Adrenal gland (tissue), 12 donors: ENCODE results near the gene THAP9. TPM values are rescaled to one million over a fixed set of nuclear protein-coding genes. Genes with fewer than 3 reads are reported as not detected.

Source experiments
- DNase-seq, 7 donors: peaks; one replicate each; pipeline ENCODE4 v3.0.0-alpha.2; 2019 to 2020
- H3K27ac ChIP-seq, 5 donors: fragments of 200-600 bp; sonication (generic) in 4 of 5; 1 replicate in 3 of 5; 2 replicates in 2 of 5; pipeline versions ENCODE4 v1.5.1 to v1.8.0; 2016 to 2020; ENCODE audit warnings: mild to moderate bottlenecking in 1 of 5
- H3K27me3 ChIP-seq: fragments of 200-600 bp; 2 replicates; pipeline ENCODE4 v1.8.0; 2021
- H3K36me3 ChIP-seq, 2 donors: fragments of 200-600 bp; replicated peaks in 1 of 2; 1 replicate in 1 of 2; 2 replicates in 1 of 2; pipeline versions ENCODE4 v1.5.1 to v1.8.0; 2018 to 2022
- H3K4me1 ChIP-seq, 2 donors: fragments of 200-600 bp; replicated peaks in 1 of 2; 1 replicate in 1 of 2; 2 replicates in 1 of 2; pipeline versions ENCODE4 v1.5.1 to v1.8.0; 2018 to 2021
- H3K4me3 ChIP-seq, 4 donors: fragments of 200-600 bp; sonication (generic) in 3 of 4; one replicate each; pipeline ENCODE4 v1.5.1; 2016 to 2018
- H3K9me3 ChIP-seq, 3 donors: fragments of 200-600 bp; sonication (generic) in 1 of 3; replicated peaks in 1 of 3; 1 replicate in 2 of 3; 2 replicates in 1 of 3; pipeline versions ENCODE4 v1.5.1 to v1.8.0; 2016 to 2021
- POLR2A ChIP-seq, 2 donors: fragments of 450-650 bp; IDR thresholded peaks; one replicate each; pipeline ENCODE4 v1.6.1; 2017; ENCODE audit warnings: antibody characterized with exemption in 2 of 2, mild to moderate bottlenecking in 2 of 2, moderate library complexity in 1 of 2
- WGBS, 4 donors: extraction: QIAGEN DNeasy Blood & Tissue Kit in 2 of 4; methylation state at CpG; one replicate each; pipeline versions ENCODE4 v1.1.5 to v1.1.7; 2013 to 2017; 5-methylcytosine and 5-hydroxymethylcytosine counted together
- intact Hi-C, 2 donors: fragments of 100-400 bp; cut with DNase I; formaldehyde crosslinking; loops; one replicate each; pipeline versions ENCODE4 v1.14.1 to v1.15.0; 2022 to 2023
- polyA plus RNA-seq, 3 donors: library from polyadenylated mRNA; stranded (reverse); fragments of 200-250 nt in 2 of 3; fragments of 350-450 nt in 1 of 3; fragmentation: Illumina TruSeq in 1 of 3; extraction: RNeasy Lipid Tissue Mini Kit (QIAGEN cat#74804) in 1 of 3; gene quantifications; one replicate each; pipeline ENCODE4 v1.2.3, GENCODE V29; 2013 to 2014
- total RNA-seq, 9 donors: library from RNA; depleted of rRNA in 4 of 9; stranded (reverse); fragments of >200 nt in 4 of 9; fragments of 120-200 nt in 1 of 9; fragmentation: NEBNext Ultra II Directional in 1 of 9; extraction: Animal tissue kit (Norgen Biotek cat#: 25700) in 1 of 9; gene quantifications; one replicate each; pipeline versions ENCODE4 v1.1.0 to v1.2.4, GENCODE V29; 2013 to 2023
- TF ChIP-seq, protein P1 (sequence below), 6 experiments: fragments of 450-650 bp in 4 of 6; fragments of 200-600 bp in 2 of 6; sonication (generic) in 1 of 6; IDR thresholded peaks; 1 replicate in 5 of 6; 2 replicates in 1 of 6; pipeline versions ENCODE4 v1.5.1 to v1.8.0; 2016 to 2021; ENCODE audit warnings: antibody characterized with exemption in 6 of 6, mild to moderate bottlenecking in 2 of 6, moderate library complexity in 1 of 6
- donor health status: healthy with polysubstance abuse.
- donor health status: Bipolar disorder and iron deficiency.
- donor health status: DM: yes; HTN: yes; CAD: no.
- donor health status: DM: no; HTN: no; CAD: no.
- donor health status: DM: no; HTN: no; CAD: no.
- donor health status: DM: yes; HTN: yes; CAD: no.

The THAP9 gene
- total and polyA plus RNA-seq, 12 donors, result 2.2 to 12.3 (median 4.0) TPM

DNA sequence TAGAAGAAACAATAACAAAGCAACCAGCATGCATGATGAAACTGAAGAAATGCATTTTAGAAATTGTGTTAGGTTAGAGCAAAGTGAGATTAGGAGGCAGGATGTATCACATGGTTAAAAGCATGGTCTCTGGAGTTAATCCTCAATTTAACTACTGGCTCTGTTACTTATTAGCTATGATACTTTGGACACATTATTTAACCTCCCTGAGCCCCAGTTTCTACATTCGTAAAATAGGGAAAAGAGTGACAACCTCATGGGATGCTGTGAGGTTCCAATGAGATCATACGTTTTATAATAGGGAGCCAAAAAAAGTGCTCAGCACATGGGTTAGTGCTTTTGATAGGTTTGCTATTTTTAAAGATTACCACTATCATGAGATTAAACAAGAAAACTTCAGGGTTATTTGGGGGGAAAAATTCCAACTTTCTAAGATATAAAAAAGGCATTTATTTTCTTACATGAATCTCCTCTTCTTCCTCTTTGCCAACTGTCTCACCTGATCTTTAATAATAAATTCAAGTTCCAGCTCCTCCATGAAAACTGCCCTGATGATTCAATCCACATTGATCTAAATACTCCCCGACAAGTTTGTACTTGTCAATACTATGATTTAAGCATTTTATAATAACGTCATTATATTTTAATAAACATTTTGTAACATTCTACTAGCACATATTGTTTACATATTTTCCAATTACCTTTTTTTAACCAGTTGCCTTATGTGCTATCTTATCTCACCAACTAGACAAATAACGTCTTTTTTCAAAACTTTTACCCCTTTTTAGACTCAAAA is 14.2 kb upstream of the THAP9 start:
- Histone ChIP-seq H3K4me1 (peaks cover 0 to 48% of the 10 kb centered on the region in 2 donors), H3K27ac (peak overlapping the region in 1 of 5 donors; percentile 28), H3K4me3 (no peak overlapping the region), H3K9me3 (no peaks in the 10 kb centered on the region), H3K36me3 (no peaks in the 10 kb centered on the region), H3K27me3 (no peaks in the 10 kb centered on the region)
- no peak for TF ChIP-seq POLR2A (IDR thresholded peaks at IDR 0.05)
- TF ChIP-seq, protein P1, sequence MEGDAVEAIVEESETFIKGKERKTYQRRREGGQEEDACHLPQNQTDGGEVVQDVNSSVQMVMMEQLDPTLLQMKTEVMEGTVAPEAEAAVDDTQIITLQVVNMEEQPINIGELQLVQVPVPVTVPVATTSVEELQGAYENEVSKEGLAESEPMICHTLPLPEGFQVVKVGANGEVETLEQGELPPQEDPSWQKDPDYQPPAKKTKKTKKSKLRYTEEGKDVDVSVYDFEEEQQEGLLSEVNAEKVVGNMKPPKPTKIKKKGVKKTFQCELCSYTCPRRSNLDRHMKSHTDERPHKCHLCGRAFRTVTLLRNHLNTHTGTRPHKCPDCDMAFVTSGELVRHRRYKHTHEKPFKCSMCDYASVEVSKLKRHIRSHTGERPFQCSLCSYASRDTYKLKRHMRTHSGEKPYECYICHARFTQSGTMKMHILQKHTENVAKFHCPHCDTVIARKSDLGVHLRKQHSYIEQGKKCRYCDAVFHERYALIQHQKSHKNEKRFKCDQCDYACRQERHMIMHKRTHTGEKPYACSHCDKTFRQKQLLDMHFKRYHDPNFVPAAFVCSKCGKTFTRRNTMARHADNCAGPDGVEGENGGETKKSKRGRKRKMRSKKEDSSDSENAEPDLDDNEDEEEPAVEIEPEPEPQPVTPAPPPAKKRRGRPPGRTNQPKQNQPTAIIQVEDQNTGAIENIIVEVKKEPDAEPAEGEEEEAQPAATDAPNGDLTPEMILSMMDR (IDR thresholded peaks at IDR 0.05), result no peak
- intact Hi-C loops, result loop anchor here in 1 of 2 donors (10.0 kb wide), 1 partner anchor 62 kb away; no protein-coding TSS in a partner anchor
- no peak for DNase-seq
- WGBS, 4 donors, result 27 to 35% (median 30%) methylated on average over 5 of the region's 5 CpGs

DNA sequence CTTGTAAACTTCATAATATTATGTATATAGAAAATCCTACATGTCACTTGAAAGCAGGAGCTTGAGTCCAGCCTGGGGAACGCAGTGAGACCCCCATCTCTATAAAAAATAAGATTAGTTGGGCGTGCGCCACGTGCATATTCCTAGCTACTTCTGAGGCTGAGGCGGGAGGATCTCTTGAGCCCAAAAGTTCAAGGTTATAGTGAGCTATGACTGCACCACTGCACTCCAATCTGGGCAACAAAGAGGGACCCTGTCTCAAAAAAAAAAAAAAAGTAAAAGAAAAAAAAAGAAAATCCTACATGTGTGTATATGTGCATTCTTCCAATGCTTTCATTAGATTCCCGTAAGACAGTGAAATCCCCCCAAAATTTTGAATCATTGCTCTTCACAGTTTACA is 11.2 kb upstream of the THAP9 start:
- H3K27ac ChIP-seq, result peak overlapping the region in 2 of 5 donors; percentile 8 to 97
- H3K36me3 ChIP-seq, result peaks cover 0 to 10% of the 10 kb centered on the region in 2 donors
- no peak for DNase-seq
- no peak for TF ChIP-seq POLR2A (IDR thresholded peaks at IDR 0.05)
- TF ChIP-seq, protein P1 (IDR thresholded peaks at IDR 0.05), result no peak
- H3K4me1 ChIP-seq, result peaks cover 6 to 51% of the 10 kb centered on the region in 2 donors
- intact Hi-C loops, result loop anchor here in 1 of 2 donors (10.0 kb wide), 1 partner anchor 64 kb away; no protein-coding TSS in a partner anchor
- no peaks in the 10 kb centered on the region for H3K9me3 ChIP-seq
- 66 to 75% (median 69%) methylated on average over 6 of the region's 6 CpGs for WGBS, 4 donors
- H3K4me3 ChIP-seq, result peak overlapping the region in 2 of 4 donors; percentile 49 to 85
- H3K27me3 ChIP-seq, result no peaks in the 10 kb centered on the region

DNA sequence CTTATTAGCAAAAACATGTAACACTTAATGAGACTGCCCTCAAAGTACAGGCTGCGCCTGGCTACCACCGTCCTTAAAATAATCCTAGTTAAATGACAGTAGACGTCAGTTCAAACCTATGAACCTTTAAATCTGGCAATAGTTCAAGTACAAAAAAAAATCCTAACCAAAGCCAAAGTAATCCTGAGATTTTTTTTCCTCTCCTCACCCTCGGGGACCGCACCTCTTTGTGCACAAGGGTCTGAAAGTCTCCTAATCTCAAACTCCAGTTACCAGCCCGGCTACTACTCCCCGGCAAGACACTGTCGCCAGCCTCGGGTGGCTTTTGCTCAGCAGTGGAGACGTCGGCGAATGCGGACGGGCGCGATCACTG is 10.0 kb upstream of the THAP9 start:
- no peak for DNase-seq
- 0 to 1% (median 0%) methylated on average over 9 to 16 of the region's 16 CpGs for WGBS, 4 donors
- Histone ChIP-seq H3K36me3 (peaks cover 0 to 20% of the 10 kb centered on the region in 2 donors), H3K27me3 (no peaks in the 10 kb centered on the region), H3K4me1 (peaks cover 6 to 41% of the 10 kb centered on the region in 2 donors), H3K27ac (peak overlapping the region; percentile 93 to 99 (median 97)), H3K9me3 (no peaks in the 10 kb centered on the region), H3K4me3 (peak overlapping the region; percentile 49 to 85 (median 79))
- TF ChIP-seq, protein P1 (IDR thresholded peaks at IDR 0.05), result no peak
- no peak for TF ChIP-seq POLR2A (IDR thresholded peaks at IDR 0.05)
- intact Hi-C loops, result no loop called here

- WGBS, 4 donors, result 0 to 2% (median 1%) methylated on average over 7 to 71 of the region's 71 CpGs
- Histone ChIP-seq H3K4me1 (peaks cover 6 to 35% of the 10 kb centered on the region in 2 donors), H3K27me3 (no peaks in the 10 kb centered on the region), H3K27ac (peak within 1 kb of the TSS; percentile 93 to 99 (median 97)), H3K36me3 (peaks cover 0 to 25% of the 10 kb centered on the region in 2 donors), H3K4me3 (peak within 1 kb of the TSS; percentile 49 to 87 (median 83)), H3K9me3 (no peaks in the 10 kb centered on the region)
- intact Hi-C loops, result no loop called here
- peak; percentile 96 to 97 (median 97) for DNase-seq
- TF ChIP-seq, protein P1 (IDR thresholded peaks at IDR 0.05), result peak in 3 of 6 experiments; percentile 9 to 37 (median 29)
- peak; percentile 87 to 98 for TF ChIP-seq POLR2A (IDR thresholded peaks at IDR 0.05)
Measured at GRCh38 chr4:82890901-82891706, 9.4 kb upstream of the THAP9 start, which contains the start of gene SEC31A. Gene SEC31A, minus strand, starts transcription at chr4:82891153. Its CDS starts 9,217 bp downstream, at chr4:82881936.
